ENCODE data around the gene FOXK1.

Gene FOXK1

DNA sequence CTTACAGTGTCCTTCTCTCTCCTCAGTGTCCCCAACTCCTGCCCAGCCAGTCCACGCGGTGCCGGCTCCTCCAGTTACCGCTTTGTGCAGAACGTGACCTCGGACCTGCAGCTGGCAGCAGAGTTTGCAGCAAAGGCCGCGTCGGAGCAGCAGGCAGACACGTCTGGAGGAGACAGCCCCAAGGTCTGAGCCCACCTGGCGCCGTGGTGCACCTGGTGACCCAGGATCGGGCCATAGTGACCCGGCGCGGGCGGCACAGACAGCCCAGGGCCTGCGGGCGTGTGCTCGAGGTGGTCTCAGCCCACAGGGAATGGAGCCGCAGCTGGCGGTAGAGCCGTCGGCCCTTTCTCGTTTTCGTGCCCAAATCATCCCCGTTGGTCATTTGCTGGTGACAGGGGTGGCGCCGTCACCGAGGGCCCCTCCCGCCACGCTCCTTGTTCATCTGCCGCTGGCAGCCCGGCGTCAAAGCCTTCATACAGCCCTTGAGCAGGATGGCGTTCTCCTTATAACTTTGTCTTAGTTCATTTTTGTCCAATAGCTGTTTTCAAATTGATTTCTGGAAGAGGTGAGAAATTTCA, 72.4 kb downstream of the FOXK1 start:
- H3K79me2 ChIP-seq (ENCODE audit: control insufficient read depth, insufficient read depth, low read length), result no peaks in the 10 kb centered on the region
- no peaks in the 10 kb centered on the region for H3K4me1 ChIP-seq (ENCODE audit: control insufficient read depth, low read depth, low read length)
- no peaks in the 10 kb centered on the region for H3K36me3 ChIP-seq (ENCODE audit: control insufficient read depth, insufficient read depth, low read length)
- H4K8ac ChIP-seq (ENCODE audit: low read depth, low read length), result no peak overlapping the region
- no peak for DNase-seq
- H3K27me3 ChIP-seq (ENCODE audit: insufficient read depth, low read length, poor library complexity), result no peaks in the 10 kb centered on the region
- H2BK120ac ChIP-seq (ENCODE audit: low read depth, low read length), result no peak overlapping the region
- WGBS (ENCODE audit: extremely low coverage, insufficient coverage, low lambda C conversion rate), result no CpG with 5 or more reads among the region's 36 CpGs
- no peak overlapping the region for H2BK5ac ChIP-seq (ENCODE audit: low read length)
- no peak overlapping the region for H3K56ac ChIP-seq (ENCODE audit: low read length)
- H3K9ac ChIP-seq (ENCODE audit: low read length), result no peak overlapping the region
- H3K4ac ChIP-seq (ENCODE audit: low read depth, low read length), result no peak overlapping the region
- no peak overlapping the region for H3K27ac ChIP-seq (ENCODE audit: low read depth, low read length)
- no peak overlapping the region for H2BK15ac ChIP-seq (replicated peaks; ENCODE audit: low read depth)
- no peaks in the 10 kb centered on the region for H3K79me1 ChIP-seq (ENCODE audit: low read length)
- no peak overlapping the region for H3K4me2 ChIP-seq (ENCODE audit: low read length)
- H3K23ac ChIP-seq (ENCODE audit: low read length), result no peak overlapping the region
- no peak overlapping the region for H2AK5ac ChIP-seq (ENCODE audit: low read length)
- no peak overlapping the region for H3K4me3 ChIP-seq (ENCODE audit: low read length)
- no peak overlapping the region for H3K18ac ChIP-seq (ENCODE audit: low read length)
- H4K5ac ChIP-seq (ENCODE audit: low read length), result no peak overlapping the region

DNA sequence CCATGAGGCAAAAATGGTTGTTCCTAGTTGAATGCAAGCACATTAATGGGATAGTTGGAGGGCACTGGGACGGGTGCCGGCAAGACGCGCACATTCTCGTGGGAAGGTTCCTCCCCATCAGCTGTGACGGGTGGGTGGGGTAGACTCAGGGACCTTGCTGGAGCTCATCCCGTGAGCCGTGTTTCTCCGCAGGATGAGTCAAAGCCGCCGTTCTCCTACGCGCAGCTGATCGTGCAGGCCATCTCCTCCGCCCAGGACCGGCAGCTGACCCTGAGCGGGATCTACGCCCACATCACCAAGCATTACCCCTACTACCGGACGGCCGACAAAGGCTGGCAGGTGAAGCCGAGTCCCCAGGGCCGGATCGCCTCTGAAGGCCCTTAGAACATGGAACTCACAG, 73.0 kb downstream of the FOXK1 start:
- H2BK15ac ChIP-seq (replicated peaks; ENCODE audit: low read depth), result no peak overlapping the region
- no CpG with 5 or more reads among the region's 24 CpGs for WGBS (ENCODE audit: extremely low coverage, insufficient coverage, low lambda C conversion rate)
- no peak overlapping the region for H4K8ac ChIP-seq (ENCODE audit: low read depth, low read length)
- no peak for DNase-seq
- no peak overlapping the region for H3K4me2 ChIP-seq (ENCODE audit: low read length)
- no peak overlapping the region for H2AK5ac ChIP-seq (ENCODE audit: low read length)
- H3K4me1 ChIP-seq (ENCODE audit: control insufficient read depth, low read depth, low read length), result no peaks in the 10 kb centered on the region
- no peak overlapping the region for H2BK5ac ChIP-seq (ENCODE audit: low read length)
- H2BK120ac ChIP-seq (ENCODE audit: low read depth, low read length), result no peak overlapping the region
- H3K79me1 ChIP-seq (ENCODE audit: low read length), result no peaks in the 10 kb centered on the region
- no peak overlapping the region for H3K27ac ChIP-seq (ENCODE audit: low read depth, low read length)
- H3K4me3 ChIP-seq (ENCODE audit: low read length), result no peak overlapping the region
- H3K56ac ChIP-seq (ENCODE audit: low read length), result no peak overlapping the region
- H3K79me2 ChIP-seq (ENCODE audit: control insufficient read depth, insufficient read depth, low read length), result no peaks in the 10 kb centered on the region
- H3K18ac ChIP-seq (ENCODE audit: low read length), result no peak overlapping the region
- H3K36me3 ChIP-seq (ENCODE audit: control insufficient read depth, insufficient read depth, low read length), result no peaks in the 10 kb centered on the region
- H4K5ac ChIP-seq (ENCODE audit: low read length), result no peak overlapping the region
- no peak overlapping the region for H3K4ac ChIP-seq (ENCODE audit: low read depth, low read length)
- no peak overlapping the region for H3K9ac ChIP-seq (ENCODE audit: low read length)
- H3K23ac ChIP-seq (ENCODE audit: low read length), result no peak overlapping the region
- no peaks in the 10 kb centered on the region for H3K27me3 ChIP-seq (ENCODE audit: insufficient read depth, low read length, poor library complexity)

DNA sequence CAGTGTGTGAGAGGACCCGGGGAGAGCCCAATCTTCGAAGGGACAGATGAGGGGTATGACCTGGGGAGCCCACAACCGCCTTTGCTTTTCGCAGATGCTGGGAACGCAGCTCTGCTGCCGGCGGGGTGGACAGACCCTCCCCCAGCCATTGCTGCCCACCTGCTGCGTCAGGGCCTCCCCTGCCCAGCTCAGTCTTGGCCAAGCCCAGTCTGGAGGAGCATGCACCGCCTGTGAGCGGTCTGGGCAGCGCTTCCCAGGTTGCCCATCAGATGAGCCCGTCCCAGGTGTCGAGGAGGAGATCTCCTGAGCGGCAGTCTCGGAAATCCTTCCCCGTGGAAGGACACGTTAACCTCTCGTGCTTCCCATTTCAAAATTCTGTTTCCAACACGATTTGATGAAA, 76.0 kb downstream of the FOXK1 start:
- no peak overlapping the region for H2BK120ac ChIP-seq (ENCODE audit: low read depth, low read length)
- no peak overlapping the region for H4K8ac ChIP-seq (ENCODE audit: low read depth, low read length)
- no peaks in the 10 kb centered on the region for H3K79me2 ChIP-seq (ENCODE audit: control insufficient read depth, insufficient read depth, low read length)
- DNase-seq, result no peak
- H3K79me1 ChIP-seq (ENCODE audit: low read length), result no peaks in the 10 kb centered on the region
- no peak overlapping the region for H2BK15ac ChIP-seq (replicated peaks; ENCODE audit: low read depth)
- no peak overlapping the region for H3K9ac ChIP-seq (ENCODE audit: low read length)
- no peaks in the 10 kb centered on the region for H3K36me3 ChIP-seq (ENCODE audit: control insufficient read depth, insufficient read depth, low read length)
- H4K5ac ChIP-seq (ENCODE audit: low read length), result no peak overlapping the region
- no peaks in the 10 kb centered on the region for H3K4me1 ChIP-seq (ENCODE audit: control insufficient read depth, low read depth, low read length)
- no peaks in the 10 kb centered on the region for H3K27me3 ChIP-seq (ENCODE audit: insufficient read depth, low read length, poor library complexity)
- no peak overlapping the region for H3K56ac ChIP-seq (ENCODE audit: low read length)
- H2BK5ac ChIP-seq (ENCODE audit: low read length), result no peak overlapping the region
- no CpG with 5 or more reads among the region's 19 CpGs for WGBS (ENCODE audit: extremely low coverage, insufficient coverage, low lambda C conversion rate)
- no peak overlapping the region for H3K27ac ChIP-seq (ENCODE audit: low read depth, low read length)
- H2AK5ac ChIP-seq (ENCODE audit: low read length), result no peak overlapping the region
- H3K18ac ChIP-seq (ENCODE audit: low read length), result no peak overlapping the region
- H3K4me2 ChIP-seq (ENCODE audit: low read length), result no peak overlapping the region
- no peak overlapping the region for H3K4me3 ChIP-seq (ENCODE audit: low read length)
- no peak overlapping the region for H3K4ac ChIP-seq (ENCODE audit: low read depth, low read length)
- H3K23ac ChIP-seq (ENCODE audit: low read length), result no peak overlapping the region

DNA sequence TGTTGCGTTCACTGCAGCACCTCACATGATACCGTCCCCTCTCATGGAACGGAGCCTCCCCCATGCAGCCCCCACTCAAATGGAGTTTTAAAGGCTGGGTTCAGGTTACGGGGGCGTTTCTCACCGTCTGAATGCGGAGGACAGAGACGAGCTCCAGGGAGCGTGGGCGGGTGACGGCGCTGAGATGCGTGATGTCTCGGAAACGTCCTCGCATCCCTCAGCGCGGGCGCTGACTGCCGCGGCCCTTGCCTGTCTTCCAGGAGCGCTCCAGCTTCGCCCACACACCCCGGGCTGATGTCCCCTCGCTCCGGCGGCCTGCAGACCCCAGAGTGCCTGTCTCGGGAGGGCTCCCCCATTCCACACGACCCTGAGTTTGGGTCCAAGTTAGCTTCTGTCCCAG, 76.7 kb downstream of the FOXK1 start:
- Histone ChIP-seq H3K27ac (ENCODE audit: low read depth, low read length) (no peak overlapping the region), H2BK120ac (ENCODE audit: low read depth, low read length) (no peak overlapping the region), H3K79me1 (ENCODE audit: low read length) (no peaks in the 10 kb centered on the region), H3K23ac (ENCODE audit: low read length) (no peak overlapping the region), H3K36me3 (ENCODE audit: control insufficient read depth, insufficient read depth, low read length) (no peaks in the 10 kb centered on the region), H3K79me2 (ENCODE audit: control insufficient read depth, insufficient read depth, low read length) (no peaks in the 10 kb centered on the region), H3K4me1 (ENCODE audit: control insufficient read depth, low read depth, low read length) (no peaks in the 10 kb centered on the region), H3K27me3 (ENCODE audit: insufficient read depth, low read length, poor library complexity) (no peaks in the 10 kb centered on the region), H2BK15ac (replicated peaks; ENCODE audit: low read depth) (no peak overlapping the region), H3K4me2 (ENCODE audit: low read length) (no peak overlapping the region), H3K18ac (ENCODE audit: low read length) (no peak overlapping the region), H3K4ac (ENCODE audit: low read depth, low read length) (no peak overlapping the region), H2AK5ac (ENCODE audit: low read length) (no peak overlapping the region), H3K56ac (ENCODE audit: low read length) (no peak overlapping the region), H2BK5ac (ENCODE audit: low read length) (no peak overlapping the region), H4K5ac (ENCODE audit: low read length) (no peak overlapping the region), H3K4me3 (ENCODE audit: low read length) (no peak overlapping the region), H3K9ac (ENCODE audit: low read length) (no peak overlapping the region), H4K8ac (ENCODE audit: low read depth, low read length) (no peak overlapping the region)
- no CpG with 5 or more reads among the region's 29 CpGs for WGBS (ENCODE audit: extremely low coverage, insufficient coverage, low lambda C conversion rate)
- DNase-seq, result no peak

DNA sequence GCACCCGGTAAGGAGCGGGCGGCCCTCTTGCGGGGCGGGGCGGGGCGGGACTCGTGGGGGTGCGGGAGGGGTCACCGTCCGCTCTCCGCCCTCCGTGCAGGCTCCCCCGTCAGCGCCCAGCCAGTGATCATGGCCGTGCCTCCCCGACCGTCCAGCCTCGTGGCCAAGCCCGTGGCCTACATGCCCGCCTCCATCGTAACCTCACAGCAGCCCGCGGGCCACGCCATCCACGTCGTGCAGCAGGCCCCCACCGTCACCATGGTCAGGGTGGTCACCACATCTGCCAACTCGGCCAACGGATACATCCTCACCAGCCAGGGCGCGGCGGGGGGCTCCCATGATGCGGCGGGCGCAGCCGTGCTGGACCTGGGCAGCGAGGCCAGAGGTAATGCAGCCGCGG, 77.1 kb downstream of the FOXK1 start:
- DNase-seq, result no peak
- Histone ChIP-seq H3K23ac (ENCODE audit: low read length) (no peak overlapping the region), H3K4me1 (ENCODE audit: control insufficient read depth, low read depth, low read length) (no peaks in the 10 kb centered on the region), H2AK5ac (ENCODE audit: low read length) (no peak overlapping the region), H2BK5ac (ENCODE audit: low read length) (no peak overlapping the region), H2BK15ac (replicated peaks; ENCODE audit: low read depth) (no peak overlapping the region), H3K9ac (ENCODE audit: low read length) (no peak overlapping the region), H3K4me3 (ENCODE audit: low read length) (no peak overlapping the region), H3K79me2 (ENCODE audit: control insufficient read depth, insufficient read depth, low read length) (no peaks in the 10 kb centered on the region), H3K79me1 (ENCODE audit: low read length) (no peaks in the 10 kb centered on the region), H3K4ac (ENCODE audit: low read depth, low read length) (no peak overlapping the region), H3K18ac (ENCODE audit: low read length) (no peak overlapping the region), H2BK120ac (ENCODE audit: low read depth, low read length) (no peak overlapping the region), H3K27ac (ENCODE audit: low read depth, low read length) (no peak overlapping the region), H3K36me3 (ENCODE audit: control insufficient read depth, insufficient read depth, low read length) (no peaks in the 10 kb centered on the region), H3K27me3 (ENCODE audit: insufficient read depth, low read length, poor library complexity) (no peaks in the 10 kb centered on the region), H3K56ac (ENCODE audit: low read length) (no peak overlapping the region), H4K8ac (ENCODE audit: low read depth, low read length) (no peak overlapping the region), H4K5ac (ENCODE audit: low read length) (no peak overlapping the region), H3K4me2 (ENCODE audit: low read length) (no peak overlapping the region)
- no CpG with 5 or more reads among the region's 40 CpGs for WGBS (ENCODE audit: extremely low coverage, insufficient coverage, low lambda C conversion rate)

DNA sequence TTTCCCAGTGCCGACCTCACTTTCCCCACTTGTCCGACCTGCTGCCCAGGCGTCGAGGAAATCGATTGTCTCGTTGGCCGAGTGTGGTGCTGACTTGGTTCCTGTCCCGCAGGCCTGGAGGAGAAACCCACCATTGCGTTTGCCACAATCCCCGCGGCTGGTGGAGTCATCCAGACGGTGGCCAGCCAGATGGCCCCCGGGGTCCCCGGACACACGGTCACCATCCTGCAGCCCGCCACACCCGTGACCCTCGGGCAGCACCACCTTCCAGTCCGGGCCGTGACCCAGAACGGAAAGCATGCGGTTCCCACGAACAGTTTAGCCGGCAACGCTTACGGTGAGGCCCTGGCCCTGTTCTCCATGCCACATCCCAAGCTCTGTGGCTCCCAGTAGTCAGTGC, 78.9 kb downstream of the FOXK1 start:
- H3K36me3 ChIP-seq (ENCODE audit: control insufficient read depth, insufficient read depth, low read length), result no peaks in the 10 kb centered on the region
- H4K5ac ChIP-seq (ENCODE audit: low read length), result no peak overlapping the region

More for the DNA sequence above, 78.9 kb downstream of the FOXK1 start:
- Histone ChIP-seq H3K9ac (ENCODE audit: low read length) (no peak overlapping the region), H3K79me1 (ENCODE audit: low read length) (no peaks in the 10 kb centered on the region), H3K4me1 (ENCODE audit: control insufficient read depth, low read depth, low read length) (no peaks in the 10 kb centered on the region), H2BK15ac (replicated peaks; ENCODE audit: low read depth) (no peak overlapping the region), H3K23ac (ENCODE audit: low read length) (no peak overlapping the region), H3K27me3 (ENCODE audit: insufficient read depth, low read length, poor library complexity) (no peaks in the 10 kb centered on the region), H3K27ac (ENCODE audit: low read depth, low read length) (no peak overlapping the region), H2BK5ac (ENCODE audit: low read length) (no peak overlapping the region), H3K4me2 (ENCODE audit: low read length) (no peak overlapping the region), H3K18ac (ENCODE audit: low read length) (no peak overlapping the region), H3K4ac (ENCODE audit: low read depth, low read length) (no peak overlapping the region), H3K56ac (ENCODE audit: low read length) (no peak overlapping the region), H4K8ac (ENCODE audit: low read depth, low read length) (no peak overlapping the region), H3K79me2 (ENCODE audit: control insufficient read depth, insufficient read depth, low read length) (no peaks in the 10 kb centered on the region), H3K4me3 (ENCODE audit: low read length) (no peak overlapping the region), H2AK5ac (ENCODE audit: low read length) (no peak overlapping the region), H2BK120ac (ENCODE audit: low read depth, low read length) (no peak overlapping the region)
- no CpG with 5 or more reads among the region's 26 CpGs for whole genome bisulfite sequencing (ENCODE audit: extremely low coverage, insufficient coverage, low lambda C conversion rate)
- no peak for DNase-seq

Data from mesendoderm (in vitro differentiated cells).